EL (cell line): ENCODE measurements around the gene ZMIZ2.
"Not testable (repeated sequence)": the region's sequence is repeated elsewhere in the genome, so short reads cannot be mapped to it uniquely, and the experiment has no call there.

ENCODE experiments used
- DNase-seq: peaks from one replicate; pipeline ENCODE4 v3.0.0-alpha.2; 2016

ZMIZ2 gene

GRCh38 chr7:44727158-44727936 is 21.3 kb upstream of the ZMIZ2 start:
- peak; percentile 85 for DNase-seq

GRCh38 chr7:44727937-44728262 is 20.7 kb upstream of the ZMIZ2 start:
- DNase-seq: no peak

- no peak for DNase-seq
Measured at GRCh38 chr7:44729949-44730590, 18.6 kb upstream of the ZMIZ2 start.

- not testable (repeated sequence) for DNase-seq
Measured at GRCh38 chr7:44732971-44733370, 15.7 kb upstream of the ZMIZ2 start.

- DNase-seq: peak; percentile 88
Measured at GRCh38 chr7:44733708-44734481, 14.8 kb upstream of the ZMIZ2 start.

GRCh38 chr7:44735403-44736165 is 13.1 kb upstream of the ZMIZ2 start:
- peak; percentile 98 for DNase-seq

GRCh38 chr7:44736896-44737295 is 11.8 kb upstream of the ZMIZ2 start:
- DNase-seq: no peak

GRCh38 chr7:44738051-44738723 is 10.5 kb upstream of the ZMIZ2 start:
- DNase-seq: peak; percentile 25

- no peak for DNase-seq
Measured at GRCh38 chr7:44738876-44739665, 9.6 kb upstream of the ZMIZ2 start.

GRCh38 chr7:44740055-44740454 is 8.6 kb upstream of the ZMIZ2 start:
- DNase-seq: no peak

GRCh38 chr7:44743750-44744149 is 4.9 kb upstream of the ZMIZ2 start:
- no peak for DNase-seq

GRCh38 chr7:44748948-44749731 is 493 bp downstream of the ZMIZ2 start:
- no peak for DNase-seq

- DNase-seq: no peak
Measured at GRCh38 chr7:44749992-44750391, 1.3 kb downstream of the ZMIZ2 start.

- no peak for DNase-seq
Measured at GRCh38 chr7:44750424-44750823, 1.8 kb downstream of the ZMIZ2 start.

- DNase-seq: peak; percentile 24
Measured at GRCh38 chr7:44750921-44751571, 2.4 kb downstream of the ZMIZ2 start.

- DNase-seq: no peak
Measured at GRCh38 chr7:44752822-44753221, 4.2 kb downstream of the ZMIZ2 start.

GRCh38 chr7:44754802-44755697 is 6.4 kb downstream of the ZMIZ2 start:
- no peak for DNase-seq

GRCh38 chr7:44755698-44756627 is 7.3 kb downstream of the ZMIZ2 start:
- DNase-seq: no peak
